Measurements from ENCODE around the gene PRKN.

Gene PRKN

GRCh38 chr6:161393839-161394364 lies 1333.7 kb downstream of the PRKN start:
- H3K27ac ChIP-seq: no peak overlapping the region
- no peak overlapping the region for H3K9ac ChIP-seq
- H3K27me3 ChIP-seq (ENCODE audit: insufficient read depth, low read depth): no peaks in the 10 kb centered on the region
- TF ChIP-seq CTCF (conservative IDR thresholded peaks at IDR 0.05; ENCODE audit: low read depth, low read length): peak; percentile 48
- H3K4me2 ChIP-seq: no peak overlapping the region
- H3K79me2 ChIP-seq (ENCODE audit: insufficient read depth, low read depth): no peaks in the 10 kb centered on the region
- no peaks in the 10 kb centered on the region for H4K20me1 ChIP-seq (ENCODE audit: insufficient read depth)
- no peak overlapping the region for H2AFZ ChIP-seq (ENCODE audit: low read depth)
- no peaks in the 10 kb centered on the region for H3K4me1 ChIP-seq (ENCODE audit: low read depth, poor library complexity, severe bottlenecking)
- H3K36me3 ChIP-seq (ENCODE audit: insufficient read depth): no peaks in the 10 kb centered on the region
- no peak overlapping the region for H3K4me3 ChIP-seq (IDR thresholded peaks at IDR 0.05; ENCODE audit: insufficient read depth, low read depth, low read length)

- H3K27me3 ChIP-seq (ENCODE audit: insufficient read depth, low read depth): no peaks in the 10 kb centered on the region
- H3K4me2 ChIP-seq: no peak overlapping the region
- H2AFZ ChIP-seq (ENCODE audit: low read depth): no peak overlapping the region
- no peak overlapping the region for H3K4me3 ChIP-seq (IDR thresholded peaks at IDR 0.05; ENCODE audit: insufficient read depth, low read depth, low read length)
- no peaks in the 10 kb centered on the region for H3K4me1 ChIP-seq (ENCODE audit: low read depth, poor library complexity, severe bottlenecking)
- no peak overlapping the region for H3K27ac ChIP-seq
- H3K79me2 ChIP-seq (ENCODE audit: insufficient read depth, low read depth): no peaks in the 10 kb centered on the region
- no peaks in the 10 kb centered on the region for H4K20me1 ChIP-seq (ENCODE audit: insufficient read depth)
- TF ChIP-seq CTCF (conservative IDR thresholded peaks at IDR 0.05; ENCODE audit: low read depth, low read length): no peak
- H3K36me3 ChIP-seq (ENCODE audit: insufficient read depth): no peaks in the 10 kb centered on the region
- no peak overlapping the region for H3K9ac ChIP-seq
Measured at GRCh38 chr6:161393292-161393691, 1334.3 kb downstream of the PRKN start.

- H2AFZ ChIP-seq (ENCODE audit: low read depth): no peak overlapping the region
- H3K9ac ChIP-seq: no peak overlapping the region
- H3K27ac ChIP-seq: no peak overlapping the region
- H3K4me3 ChIP-seq (IDR thresholded peaks at IDR 0.05; ENCODE audit: insufficient read depth, low read depth, low read length): no peak overlapping the region
- H4K20me1 ChIP-seq (ENCODE audit: insufficient read depth): no peaks in the 10 kb centered on the region
- no peak overlapping the region for H3K4me2 ChIP-seq
- no peaks in the 10 kb centered on the region for H3K36me3 ChIP-seq (ENCODE audit: insufficient read depth)
- no peaks in the 10 kb centered on the region for H3K27me3 ChIP-seq (ENCODE audit: insufficient read depth, low read depth)
- no peaks in the 10 kb centered on the region for H3K79me2 ChIP-seq (ENCODE audit: insufficient read depth, low read depth)
- no peaks in the 10 kb centered on the region for H3K4me1 ChIP-seq (ENCODE audit: low read depth, poor library complexity, severe bottlenecking)
- no peak for TF ChIP-seq CTCF (conservative IDR thresholded peaks at IDR 0.05; ENCODE audit: low read depth, low read length)
Measured at GRCh38 chr6:161389756-161390155, 1337.8 kb downstream of the PRKN start.

- Histone ChIP-seq H3K4me3 (IDR thresholded peaks at IDR 0.05; ENCODE audit: insufficient read depth, low read depth, low read length) (no peak overlapping the region), H3K79me2 (ENCODE audit: insufficient read depth, low read depth) (no peaks in the 10 kb centered on the region), H3K4me2 (no peak overlapping the region), H3K36me3 (ENCODE audit: insufficient read depth) (no peaks in the 10 kb centered on the region), H4K20me1 (ENCODE audit: insufficient read depth) (no peaks in the 10 kb centered on the region), H3K4me1 (ENCODE audit: low read depth, poor library complexity, severe bottlenecking) (no peaks in the 10 kb centered on the region), H2AFZ (ENCODE audit: low read depth) (no peak overlapping the region), H3K27ac (no peak overlapping the region), H3K27me3 (ENCODE audit: insufficient read depth, low read depth) (no peaks in the 10 kb centered on the region), H3K9ac (no peak overlapping the region)
- TF ChIP-seq CTCF (conservative IDR thresholded peaks at IDR 0.05; ENCODE audit: low read depth, low read length): no peak
Measured at GRCh38 chr6:161383951-161384350, 1343.6 kb downstream of the PRKN start.
